Peyer's patch (tissue), 4 donors: ENCODE results near the gene ULK1.

Experiments used
- POLR2A ChIP-seq, 2 donors: fragments of 450-650 bp; IDR thresholded peaks; one replicate each; pipeline ENCODE4 v1.5.1; 2017; ENCODE audit warnings: antibody characterized with exemption in 2 of 2, mild to moderate bottlenecking in 2 of 2, moderate library complexity in 2 of 2
- TF ChIP-seq, protein P1 (sequence below), 6 experiments: fragments of 450-650 bp in 4 of 6; fragments of 200-600 bp in 2 of 6; sonication (generic) in 1 of 6; IDR thresholded peaks; one replicate each; pipeline ENCODE4 v1.5.1; 2017 to 2019; ENCODE audit warnings: antibody characterized with exemption in 6 of 6, mild to moderate bottlenecking in 3 of 6, moderate library complexity in 1 of 6

DNA sequence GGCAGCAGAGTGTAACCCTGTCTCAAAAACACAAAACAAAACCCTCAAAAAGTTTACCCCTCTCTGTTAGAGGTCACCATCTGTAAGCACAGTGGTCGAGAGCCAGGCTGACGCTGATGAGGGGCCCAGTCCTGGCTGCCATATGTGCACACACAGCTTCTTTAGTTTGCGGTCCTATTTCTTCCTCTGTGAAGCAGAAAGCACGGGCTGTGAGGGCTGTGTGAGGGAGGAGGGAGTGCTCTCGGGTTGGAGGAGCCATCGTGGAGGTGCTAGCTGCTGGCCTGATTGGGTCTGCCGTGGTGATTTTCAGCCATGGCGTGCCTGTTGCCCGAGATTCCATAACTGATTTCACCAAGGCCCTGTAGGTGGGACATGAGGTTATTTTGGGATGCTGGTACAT is 3.5 kb downstream of the ULK1 start:
- TF ChIP-seq POLR2A (IDR thresholded peaks at IDR 0.05) = no peak
- TF ChIP-seq, protein P1, sequence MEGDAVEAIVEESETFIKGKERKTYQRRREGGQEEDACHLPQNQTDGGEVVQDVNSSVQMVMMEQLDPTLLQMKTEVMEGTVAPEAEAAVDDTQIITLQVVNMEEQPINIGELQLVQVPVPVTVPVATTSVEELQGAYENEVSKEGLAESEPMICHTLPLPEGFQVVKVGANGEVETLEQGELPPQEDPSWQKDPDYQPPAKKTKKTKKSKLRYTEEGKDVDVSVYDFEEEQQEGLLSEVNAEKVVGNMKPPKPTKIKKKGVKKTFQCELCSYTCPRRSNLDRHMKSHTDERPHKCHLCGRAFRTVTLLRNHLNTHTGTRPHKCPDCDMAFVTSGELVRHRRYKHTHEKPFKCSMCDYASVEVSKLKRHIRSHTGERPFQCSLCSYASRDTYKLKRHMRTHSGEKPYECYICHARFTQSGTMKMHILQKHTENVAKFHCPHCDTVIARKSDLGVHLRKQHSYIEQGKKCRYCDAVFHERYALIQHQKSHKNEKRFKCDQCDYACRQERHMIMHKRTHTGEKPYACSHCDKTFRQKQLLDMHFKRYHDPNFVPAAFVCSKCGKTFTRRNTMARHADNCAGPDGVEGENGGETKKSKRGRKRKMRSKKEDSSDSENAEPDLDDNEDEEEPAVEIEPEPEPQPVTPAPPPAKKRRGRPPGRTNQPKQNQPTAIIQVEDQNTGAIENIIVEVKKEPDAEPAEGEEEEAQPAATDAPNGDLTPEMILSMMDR (IDR thresholded peaks at IDR 0.05) = no peak
